Colonic mucosa (tissue), 4 donors: ENCODE data around the gene GSTT2B. TPM values are rescaled to one million over a fixed set of nuclear protein-coding genes. Genes with fewer than 3 reads are reported as not detected.
A peak's percentile ranks its signal among the peaks of the same experiment; 100 is the strongest.
"Not testable (repeated sequence)": the region's sequence is repeated elsewhere in the genome, so short reads cannot be mapped to it uniquely, and the experiment has no call there.

Experiments
- DNase-seq: peaks from one replicate; pipeline ENCODE4 v3.0.0-alpha.2; 2020
- H3K27ac ChIP-seq: fragments of 200-600 bp; one replicate; pipeline ENCODE4 v1.8.0; 2021
- H3K27me3 ChIP-seq: fragments of 200-600 bp; one replicate; pipeline ENCODE4 v1.8.0; 2021
- H3K36me3 ChIP-seq: fragments of 200-600 bp; one replicate; pipeline ENCODE4 v1.8.0; 2021
- H3K4me1 ChIP-seq: fragments of 200-600 bp; one replicate; pipeline ENCODE4 v1.8.0; 2021; ENCODE audit warnings: mild to moderate bottlenecking
- H3K4me3 ChIP-seq: fragments of 200-600 bp; one replicate; pipeline ENCODE4 v1.8.0; 2021
- H3K9ac ChIP-seq, 2 donors: one replicate each; pipeline ENCODE4 v1.7.0; 2013; ENCODE audit warnings: control low read depth in 2 of 2, low read depth in 2 of 2, low read length in 2 of 2
- H3K9me3 ChIP-seq: fragments of 200-600 bp; one replicate; pipeline ENCODE4 v1.8.0; 2021
- CTCF ChIP-seq: fragments of 200-600 bp; IDR thresholded peaks from one replicate; pipeline ENCODE4 v1.8.0; 2022; ENCODE audit warnings: antibody characterized with exemption, mild to moderate bottlenecking
- intact Hi-C: fragments of 100-400 bp; cut with DNase I; formaldehyde crosslinking; loops from one replicate; pipeline ENCODE4 v1.14.1; 2022
- total RNA-seq, 2 donors: library from RNA; stranded (reverse); fragmentation: NEBNext Ultra II Directional in 1 of 2; extraction: Animal tissue kit (Norgen Biotek cat#: 25700) in 1 of 2; gene quantifications; one replicate each; pipeline ENCODE4 v1.2.1, GENCODE V29; 2021
- donor health status: healthy.
- donor health status: DM: no; HTN: no; CAD: no.
- donor health status: DM: no; HTN: no; CAD: no.

The GSTT2B gene
- total RNA-seq, 2 donors from 2014 or later: 2.7 to 3.4 TPM

GRCh38 chr22:23970816-23971486 lies 10.0 kb upstream of the GSTT2B start:
- Histone ChIP-seq H3K36me3 (no peaks in the 10 kb centered on the region), H3K4me3 (no peak overlapping the region), H3K9me3 (no peaks in the 10 kb centered on the region), H3K9ac (no peak overlapping the region), H3K27ac (no peak overlapping the region), H3K27me3 (no peaks in the 10 kb centered on the region), H3K4me1 (no peaks in the 10 kb centered on the region)
- intact Hi-C loops: no loop called here
- TF ChIP-seq CTCF: no peak
- DNase-seq: no peak

- H3K27ac ChIP-seq: no peak overlapping the region
- H3K9ac ChIP-seq: no peak overlapping the region
- H3K27me3 ChIP-seq: no peaks in the 10 kb centered on the region
- no peaks in the 10 kb centered on the region for H3K36me3 ChIP-seq
- H3K9me3 ChIP-seq: no peaks in the 10 kb centered on the region
- no peak for DNase-seq
- no peaks in the 10 kb centered on the region for H3K4me1 ChIP-seq
- no peak overlapping the region for H3K4me3 ChIP-seq
- intact Hi-C loops: no loop called here
- no peak for TF ChIP-seq CTCF
Measured at GRCh38 chr22:23970201-23970641, 9.2 kb upstream of the GSTT2B start.

GRCh38 chr22:23969071-23969470 lies 8.1 kb upstream of the GSTT2B start:
- Histone ChIP-seq H3K36me3 (no peaks in the 10 kb centered on the region), H3K4me1 (no peaks in the 10 kb centered on the region), H3K27me3 (no peaks in the 10 kb centered on the region), H3K27ac (no peak overlapping the region), H3K9ac (no peak overlapping the region), H3K4me3 (no peak overlapping the region), H3K9me3 (no peaks in the 10 kb centered on the region)
- intact Hi-C loops: no loop called here
- no peak for TF ChIP-seq CTCF
- no peak for DNase-seq

- H3K27ac ChIP-seq, H3K4me1 ChIP-seq, intact Hi-C loops, H3K27me3 ChIP-seq, H3K4me3 ChIP-seq, DNase-seq, H3K9ac ChIP-seq, H3K36me3 ChIP-seq, H3K9me3 ChIP-seq: not testable (repeated sequence)
Measured at GRCh38 chr22:23966568-23966967, 5.6 kb upstream of the GSTT2B start, which contains the start of gene DDTL. DDTL (plus strand) TSS chr22:23966888; CDS start chr22:23966915, 27 bp downstream.

GRCh38 chr22:23966094-23966493 lies 5.1 kb upstream of the GSTT2B start:
- H3K27ac ChIP-seq, H3K4me3 ChIP-seq, intact Hi-C loops, H3K27me3 ChIP-seq, H3K36me3 ChIP-seq, H3K9ac ChIP-seq, DNase-seq, H3K9me3 ChIP-seq, H3K4me1 ChIP-seq: not testable (repeated sequence)

- H3K36me3 ChIP-seq, H3K4me3 ChIP-seq, H3K27ac ChIP-seq, H3K9me3 ChIP-seq, H3K27me3 ChIP-seq, H3K4me1 ChIP-seq, H3K9ac ChIP-seq: not testable (repeated sequence)
- intact Hi-C loops: loop anchor here (5.0 kb wide), 1 partner anchor 94 kb away; no protein-coding TSS in a partner anchor
- peak; percentile 89 for DNase-seq
- TF ChIP-seq CTCF: peak; percentile 88
Measured at GRCh38 chr22:23956301-23956900, 4.6 kb downstream of the GSTT2B start.

- H3K4me3 ChIP-seq, H3K4me1 ChIP-seq, H3K9ac ChIP-seq, H3K9me3 ChIP-seq, H3K27me3 ChIP-seq, DNase-seq, H3K27ac ChIP-seq, H3K36me3 ChIP-seq: not testable (repeated sequence)
- intact Hi-C loops: loop anchor here (5.0 kb wide), 1 partner anchor 94 kb away; no protein-coding TSS in a partner anchor
Measured at GRCh38 chr22:23955886-23956285, 5.1 kb downstream of the GSTT2B start.

- not testable (repeated sequence) for H3K36me3 ChIP-seq, H3K27ac ChIP-seq, H3K9ac ChIP-seq, H3K4me1 ChIP-seq, H3K9me3 ChIP-seq, DNase-seq, H3K27me3 ChIP-seq, H3K4me3 ChIP-seq
- intact Hi-C loops: loop anchor here (5.0 kb wide), 1 partner anchor 93 kb away; no protein-coding TSS in a partner anchor
Measured at GRCh38 chr22:23954991-23955305, 6.0 kb downstream of the GSTT2B start.

GRCh38 chr22:23954193-23954990 lies 6.6 kb downstream of the GSTT2B start:
- H3K27me3 ChIP-seq, H3K27ac ChIP-seq, H3K9me3 ChIP-seq, H3K4me1 ChIP-seq, DNase-seq, H3K4me3 ChIP-seq, H3K9ac ChIP-seq, H3K36me3 ChIP-seq, intact Hi-C loops: not testable (repeated sequence)
